Smooth muscle cell (in vitro differentiated cells): ENCODE measurements around the gene MCTP1. TPM values are rescaled to one million over a fixed set of nuclear protein-coding genes. Genes with fewer than 3 reads are reported as not detected.

Source experiments
- DNase-seq: peaks from one replicate; lab custom pipeline; 2025; ENCODE audit not compliant: unreplicated experiment; lab: John Stamatoyannopoulos, UW
- H2AFZ ChIP-seq: fragments of 200-600 bp; sonication (generic); 2 replicates; pipeline ENCODE4 v1.6.0; 2016; ENCODE audit warnings: antibody characterized with exemption, low read depth, mild to moderate bottlenecking
- H3F3A ChIP-seq: fragments of 200-600 bp; sonication (generic); 2 replicates; pipeline ENCODE4 v1.6.0; 2017; ENCODE audit warnings: antibody characterized with exemption, low read depth
- H3K27ac ChIP-seq: fragments of 200-600 bp; sonication (generic); 2 replicates; pipeline ENCODE4 v1.5.1; 2016; ENCODE audit warnings: low read depth, mild to moderate bottlenecking
- H3K27me3 ChIP-seq: fragments of 200-600 bp; sonication (generic); 2 replicates; pipeline ENCODE4 v1.6.1; 2016; ENCODE audit warnings: low read depth, mild to moderate bottlenecking
- H3K36me3 ChIP-seq: fragments of 200-600 bp; sonication (generic); 2 replicates; pipeline ENCODE4 v1.5.1; 2016; ENCODE audit warnings: low read depth
- H3K4me1 ChIP-seq: fragments of 200-600 bp; sonication (generic); 2 replicates; pipeline ENCODE4 v1.5.1; 2016; ENCODE audit warnings: low read depth
- H3K4me2 ChIP-seq: fragments of 200-600 bp; sonication (generic); 2 replicates; pipeline ENCODE4 v1.6.0; 2016; ENCODE audit warnings: mild to moderate bottlenecking
- H3K4me3 ChIP-seq: fragments of 200-600 bp; sonication (generic); 2 replicates; pipeline ENCODE4 v1.5.1; 2016; ENCODE audit warnings: mild to moderate bottlenecking
- H3K79me2 ChIP-seq: fragments of 200-600 bp; sonication (generic); 2 replicates; pipeline ENCODE4 v1.6.0; 2016; ENCODE audit warnings: low read depth, mild to moderate bottlenecking
- H3K9ac ChIP-seq: fragments of 200-600 bp; sonication (generic); 2 replicates; pipeline ENCODE4 v1.6.0; 2016; ENCODE audit warnings: low read depth
- H3K9me3 ChIP-seq: fragments of 200-600 bp; sonication (generic); replicated peaks from 2 replicates; pipeline ENCODE4 v1.5.1; 2016; ENCODE audit warnings: low read depth
- H4K20me1 ChIP-seq: fragments of 200-600 bp; sonication (generic); 2 replicates; pipeline ENCODE4 v1.6.0; 2016; ENCODE audit warnings: low read depth
- CTCF ChIP-seq: fragments of 200-600 bp; sonication (generic); IDR thresholded peaks from 2 replicates; pipeline ENCODE4 v1.5.1; 2017; ENCODE audit warnings: borderline replicate concordance, mild to moderate bottlenecking, antibody characterized with exemption; ENCODE audit not compliant: insufficient read depth, poor library complexity, severe bottlenecking
- WGBS: methylation state at CpG from one replicate; pipeline ENCODE4 v1.1.7; 2016; ENCODE audit warnings: low lambda C conversion rate; 5-methylcytosine and 5-hydroxymethylcytosine counted together
- polyA plus RNA-seq: library from polyadenylated mRNA; unstranded; fragments of >200 nt; fragmentation: Nextera tagmentation; extraction: Ambion mirVana; gene quantifications from 2 replicates; pipeline ENCODE4 v1.2.1, GENCODE V29; 2016
- total RNA-seq: library from RNA; depleted of rRNA; stranded (reverse); fragments of >200 nt; gene quantifications from 2 replicates; pipeline ENCODE4 v1.2.3, GENCODE V29; 2014

MCTP1 gene
- total and polyA plus RNA-seq, 2 experiments from 2014 or later, result 1.1 to 4.8 TPM

DNA sequence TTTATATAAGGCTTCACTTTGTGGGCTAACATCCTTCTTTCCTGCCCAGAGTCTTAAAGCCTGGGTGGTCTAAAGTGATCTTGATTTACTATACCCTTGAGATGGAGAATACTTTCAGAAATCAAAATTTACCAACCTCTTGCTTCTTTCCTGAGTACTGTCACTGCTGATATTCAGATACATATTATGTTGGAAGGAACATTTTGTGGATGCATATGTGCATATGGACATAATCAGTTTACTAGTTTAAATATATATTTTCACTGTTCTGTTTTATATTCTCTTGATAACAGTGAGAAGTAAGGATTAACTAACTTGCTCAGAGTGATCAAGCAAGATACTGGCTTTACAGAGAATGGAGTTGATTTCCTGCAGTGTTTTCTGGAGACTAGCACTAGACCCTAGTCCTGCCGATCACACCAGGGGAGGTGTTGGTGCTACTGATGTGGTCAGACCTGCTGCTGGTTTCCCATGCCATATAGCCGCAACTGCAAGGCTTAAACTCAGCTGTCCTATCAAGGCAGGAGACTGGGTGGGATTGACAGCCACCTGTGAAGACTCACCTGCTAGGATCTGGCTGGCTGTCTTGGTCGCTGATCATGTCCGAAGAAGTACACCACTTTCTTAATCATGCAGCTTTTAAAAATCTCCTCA, 608.8 kb downstream of the MCTP1 start:
- no peaks in the 10 kb centered on the region for H4K20me1 ChIP-seq
- H3K4me1 ChIP-seq, result no peaks in the 10 kb centered on the region
- no peak overlapping the region for H3K9ac ChIP-seq
- H3K27me3 ChIP-seq, result no peaks in the 10 kb centered on the region
- no peak overlapping the region for H3K4me2 ChIP-seq
- no peak overlapping the region for H3K27ac ChIP-seq
- TF ChIP-seq CTCF, result no peak
- WGBS, result 92% methylated on average over 4 of the region's 4 CpGs
- H3K36me3 ChIP-seq, result no peaks in the 10 kb centered on the region
- no peaks in the 10 kb centered on the region for H3F3A ChIP-seq
- H3K9me3 ChIP-seq, result no peaks in the 10 kb centered on the region
- no peak overlapping the region for H3K4me3 ChIP-seq
- DNase-seq, result no peak
- H2AFZ ChIP-seq, result no peak overlapping the region
- no peaks in the 10 kb centered on the region for H3K79me2 ChIP-seq

- Histone ChIP-seq H3F3A (no peaks in the 10 kb centered on the region), H3K36me3 (no peaks in the 10 kb centered on the region), H3K4me1 (no peaks in the 10 kb centered on the region), H2AFZ (no peak overlapping the region), H3K4me2 (no peak overlapping the region), H3K27ac (no peak overlapping the region), H3K9me3 (no peaks in the 10 kb centered on the region), H3K27me3 (no peaks in the 10 kb centered on the region), H3K9ac (no peak overlapping the region), H3K79me2 (no peaks in the 10 kb centered on the region), H4K20me1 (no peaks in the 10 kb centered on the region), H3K4me3 (no peak overlapping the region)
- WGBS, result 95% methylated on average over 1 of the region's 1 CpG
- DNase-seq, result no peak
- TF ChIP-seq CTCF, result no peak
Measured at GRCh38 chr5:94674490-94675382, 610.2 kb downstream of the MCTP1 start.

- Histone ChIP-seq H2AFZ (no peak overlapping the region), H3K4me3 (no peak overlapping the region), H3K36me3 (no peaks in the 10 kb centered on the region), H3K27ac (no peak overlapping the region), H3F3A (no peaks in the 10 kb centered on the region), H3K9ac (no peak overlapping the region), H3K79me2 (no peaks in the 10 kb centered on the region), H3K4me1 (no peaks in the 10 kb centered on the region), H3K9me3 (no peaks in the 10 kb centered on the region), H3K4me2 (no peak overlapping the region), H3K27me3 (no peaks in the 10 kb centered on the region), H4K20me1 (no peaks in the 10 kb centered on the region)
- 71% methylated on average over 1 of the region's 1 CpG for WGBS
- no peak for TF ChIP-seq CTCF
- DNase-seq, result no peak
Measured at GRCh38 chr5:94672746-94673145, 612.1 kb downstream of the MCTP1 start.

GRCh38 chr5:94670726-94671125, 614.2 kb downstream of the MCTP1 start:
- no peak for DNase-seq
- no peaks in the 10 kb centered on the region for H3K4me1 ChIP-seq
- H3K27ac ChIP-seq, result no peak overlapping the region
- no peaks in the 10 kb centered on the region for H3K36me3 ChIP-seq
- 98% methylated on average over 1 of the region's 1 CpG for WGBS
- no peaks in the 10 kb centered on the region for H3K27me3 ChIP-seq
- H3F3A ChIP-seq, result no peaks in the 10 kb centered on the region
- no peak overlapping the region for H3K4me3 ChIP-seq
- no peak overlapping the region for H3K4me2 ChIP-seq
- H2AFZ ChIP-seq, result no peak overlapping the region
- H4K20me1 ChIP-seq, result no peaks in the 10 kb centered on the region
- no peaks in the 10 kb centered on the region for H3K9me3 ChIP-seq
- H3K79me2 ChIP-seq, result no peaks in the 10 kb centered on the region
- H3K9ac ChIP-seq, result no peak overlapping the region
- no peak for TF ChIP-seq CTCF
